ENCODE results near the gene SSPN.
"Not testable (repeated sequence)": the region's sequence is repeated elsewhere in the genome, so short reads cannot be mapped to it uniquely, and the experiment has no call there.

Gene SSPN

GRCh38 chr12:26231470-26231869 lies 36.1 kb downstream of the SSPN start:
- DNase-seq = no peak

DNA sequence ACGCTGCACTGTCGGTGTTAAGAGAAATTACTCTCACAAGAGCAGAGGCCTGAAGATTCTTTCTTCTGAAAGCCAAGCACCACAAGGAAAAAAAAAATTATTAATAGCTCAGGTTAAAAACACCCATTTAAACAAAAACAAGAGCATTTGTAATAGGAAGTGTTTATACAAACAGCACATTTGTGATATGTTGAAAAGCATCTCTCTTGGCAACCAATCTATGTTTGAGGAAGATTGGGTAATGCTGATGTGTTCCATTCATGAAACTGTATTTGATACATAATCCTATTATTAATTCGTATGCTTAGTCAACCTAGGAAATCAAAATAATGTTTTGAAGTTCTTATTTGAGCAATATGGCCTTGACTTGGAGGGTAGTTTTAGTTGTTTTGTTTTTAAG lies 36.5 kb downstream of the SSPN start:
- no peak for DNase-seq

- DNase-seq = no peak
Observed at GRCh38 chr12:26233631-26234030, 38.3 kb downstream of the SSPN start.

GRCh38 chr12:26235465-26235864 lies 40.1 kb downstream of the SSPN start:
- DNase-seq = not testable (repeated sequence)

DNA sequence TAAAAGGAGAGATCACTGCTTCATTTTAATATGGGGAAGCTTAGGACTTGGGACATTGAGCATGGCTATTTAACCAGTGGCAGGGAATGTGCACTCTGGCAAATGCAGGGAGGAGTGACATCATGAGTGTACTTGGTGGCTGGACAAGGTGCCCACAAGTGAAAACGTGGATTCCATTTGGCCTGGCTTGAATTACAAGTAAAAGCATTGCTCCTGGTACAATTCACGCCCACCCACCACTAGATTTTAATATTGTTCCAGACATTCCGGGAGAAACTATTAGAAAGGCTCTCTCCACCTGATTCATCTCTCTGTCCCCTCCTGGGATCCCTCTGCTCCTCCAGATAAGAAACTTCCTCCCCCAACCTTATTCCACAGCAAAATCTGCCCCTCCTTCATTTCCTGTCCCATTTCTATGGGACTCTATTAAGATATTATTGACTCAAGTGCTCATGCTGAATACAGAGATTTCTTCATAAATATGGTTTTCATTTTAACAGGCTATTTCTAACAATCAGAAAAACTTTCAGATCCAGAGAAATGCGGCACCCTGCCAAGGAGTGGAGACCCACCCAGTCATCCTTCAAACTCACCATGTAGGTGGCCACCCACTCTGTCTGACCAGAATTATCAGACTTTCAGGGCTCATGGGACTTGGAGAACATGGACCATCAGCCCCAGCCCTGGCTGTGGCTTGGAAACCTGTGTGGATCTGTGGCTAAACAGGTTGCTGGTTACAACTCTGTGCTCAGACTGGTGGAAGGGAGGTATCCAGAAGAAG lies 43.2 kb downstream of the SSPN start:
- no peak for DNase-seq

GRCh38 chr12:26239122-26239851 lies 43.9 kb downstream of the SSPN start:
- DNase-seq = no peak

DNA sequence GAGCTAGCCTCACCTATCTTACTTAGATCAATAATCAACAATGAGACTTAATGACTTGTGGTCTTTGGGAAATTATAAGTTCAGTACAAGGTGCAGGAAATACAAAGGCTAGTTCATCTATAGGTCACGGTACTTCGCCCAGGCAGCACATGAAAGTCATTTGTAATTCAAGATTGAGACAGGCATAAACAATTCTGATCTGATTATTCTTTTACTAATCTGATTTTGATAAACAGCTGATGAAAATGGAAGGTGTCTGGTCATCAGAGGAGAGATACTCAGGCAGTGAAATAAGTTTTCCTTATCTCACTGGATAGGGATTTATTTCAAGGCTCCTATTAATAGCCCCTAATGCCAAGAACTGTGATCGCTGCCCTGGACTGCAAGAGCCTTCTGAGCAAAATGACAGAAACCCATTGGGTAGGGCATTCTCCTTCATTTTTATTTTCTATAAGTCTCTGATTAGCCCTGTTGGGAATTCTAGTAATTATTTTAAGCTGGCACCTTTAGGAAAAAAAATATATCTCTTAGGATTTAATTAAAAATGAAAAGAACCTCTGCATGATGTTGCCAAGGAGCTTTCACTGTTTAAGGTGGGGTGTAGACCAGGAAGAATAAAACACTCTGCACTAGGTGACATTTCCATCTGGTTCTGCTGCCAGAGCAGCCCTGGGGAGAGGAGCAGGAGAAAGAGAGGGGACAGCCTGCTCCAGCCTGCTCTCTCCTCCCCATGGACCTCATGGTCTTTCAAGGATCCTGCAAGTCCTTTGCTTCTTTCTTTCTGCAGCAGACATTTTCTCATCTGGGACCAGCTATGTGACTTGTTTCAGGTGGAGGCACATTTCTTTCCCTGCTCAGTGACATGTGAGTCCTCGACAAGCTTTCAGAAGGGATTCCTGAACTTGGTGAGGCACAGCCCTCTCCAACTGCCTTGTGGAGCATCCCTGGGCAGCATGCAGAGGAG lies 44.8 kb downstream of the SSPN start:
- no peak for DNase-seq

- DNase-seq = no peak
Observed at GRCh38 chr12:26241080-26241479, 45.7 kb downstream of the SSPN start.

GRCh38 chr12:26242683-26243082 lies 47.3 kb downstream of the SSPN start:
- DNase-seq = no peak

- no peak for DNase-seq
Observed at GRCh38 chr12:26244503-26244902, 49.1 kb downstream of the SSPN start.

- DNase-seq = no peak
Observed at GRCh38 chr12:26245175-26245942, 50.0 kb downstream of the SSPN start.

- DNase-seq = no peak
Observed at GRCh38 chr12:26246483-26247164, 51.3 kb downstream of the SSPN start.

- DNase-seq = no peak
Observed at GRCh38 chr12:26247873-26248272, 52.5 kb downstream of the SSPN start.

- no peak for DNase-seq
Observed at GRCh38 chr12:26250801-26251200, 55.4 kb downstream of the SSPN start.

DNA sequence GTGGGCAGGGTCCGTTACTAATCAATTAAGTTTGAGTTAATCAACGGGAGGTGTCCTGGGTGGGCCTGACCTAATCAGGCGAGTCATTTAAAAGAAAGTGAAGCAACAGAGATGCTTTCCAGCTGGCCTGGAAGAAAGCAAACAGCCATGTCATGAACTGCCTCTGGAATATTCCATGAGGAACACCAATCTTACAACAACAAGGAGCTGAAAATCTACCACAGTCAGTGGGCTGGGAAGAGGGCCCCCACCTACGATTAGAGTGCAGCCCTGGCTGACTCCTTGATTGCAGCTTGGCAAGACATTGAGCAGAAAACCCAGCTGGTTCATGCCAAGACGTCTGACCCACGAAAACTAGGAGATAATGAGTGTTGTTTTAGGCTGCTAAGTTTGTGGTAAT lies 56.2 kb downstream of the SSPN start:
- no peak for DNase-seq

GRCh38 chr12:26252946-26253345 lies 57.6 kb downstream of the SSPN start:
- no peak for DNase-seq

DNA sequence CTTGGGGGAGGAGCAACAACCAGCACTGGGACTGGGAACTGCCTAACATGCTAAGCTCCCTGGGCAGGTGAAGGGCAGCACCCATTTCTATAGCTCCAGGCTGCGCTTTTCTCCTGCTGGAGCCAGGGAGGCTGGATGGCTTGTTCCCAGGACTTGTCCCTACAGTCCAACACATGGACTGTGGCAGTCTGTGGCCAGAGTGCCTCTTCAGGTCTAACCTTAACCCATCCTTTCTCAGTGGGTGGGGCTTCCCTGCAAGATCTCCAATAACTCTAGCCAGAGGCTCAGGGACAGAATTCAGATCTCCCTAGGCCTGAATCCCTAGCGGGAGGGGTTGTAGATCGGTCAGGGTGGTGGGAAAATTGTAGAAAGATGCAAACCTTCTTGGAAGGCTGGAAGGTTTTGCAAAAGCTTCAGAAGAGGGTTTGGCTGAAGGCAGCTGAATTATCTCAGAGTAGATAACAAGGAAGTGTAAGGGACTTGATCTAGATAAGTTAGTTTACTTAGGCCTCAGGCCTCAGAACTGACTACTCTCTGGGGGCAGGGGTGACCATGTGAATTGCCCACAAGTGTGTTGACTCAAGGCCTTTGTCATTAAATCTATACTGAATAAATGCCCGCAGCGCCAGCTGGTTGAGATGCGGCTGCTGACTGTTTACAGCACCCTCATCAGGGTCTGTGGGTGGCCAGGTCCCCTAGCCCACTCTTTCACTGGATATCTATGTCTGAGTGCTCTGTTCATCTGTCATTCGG lies 60.7 kb downstream of the SSPN start:
- no peak for DNase-seq

DNA sequence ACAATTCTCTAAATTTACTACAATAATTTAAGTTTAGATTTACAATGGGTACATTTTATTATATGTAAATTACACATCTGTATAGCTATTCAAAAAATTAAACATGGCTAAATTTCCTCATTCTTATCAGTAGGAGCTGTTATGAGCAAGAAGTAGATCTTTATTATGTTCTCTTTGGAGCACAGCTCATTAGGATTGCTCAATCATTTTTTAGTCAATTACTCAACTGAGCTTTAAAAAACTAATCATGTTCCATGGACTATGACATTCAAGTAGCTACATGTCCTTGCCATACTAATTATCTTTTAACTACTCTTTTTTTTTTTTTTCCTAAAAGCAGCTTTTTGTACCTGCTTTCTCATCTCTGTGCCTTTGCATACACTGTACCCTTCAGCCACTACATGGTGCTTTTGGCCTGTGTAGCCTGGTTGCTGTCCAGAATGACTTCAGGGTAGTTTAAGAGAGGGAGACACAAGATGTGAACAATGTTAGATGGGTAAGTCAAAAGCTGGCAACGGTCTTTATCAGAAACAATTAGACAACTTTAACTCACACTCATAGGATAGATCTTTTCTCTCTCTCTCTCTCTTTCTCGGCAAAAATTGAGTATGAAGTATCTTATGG lies 69.0 kb downstream of the SSPN start:
- no peak for DNase-seq

DNA sequence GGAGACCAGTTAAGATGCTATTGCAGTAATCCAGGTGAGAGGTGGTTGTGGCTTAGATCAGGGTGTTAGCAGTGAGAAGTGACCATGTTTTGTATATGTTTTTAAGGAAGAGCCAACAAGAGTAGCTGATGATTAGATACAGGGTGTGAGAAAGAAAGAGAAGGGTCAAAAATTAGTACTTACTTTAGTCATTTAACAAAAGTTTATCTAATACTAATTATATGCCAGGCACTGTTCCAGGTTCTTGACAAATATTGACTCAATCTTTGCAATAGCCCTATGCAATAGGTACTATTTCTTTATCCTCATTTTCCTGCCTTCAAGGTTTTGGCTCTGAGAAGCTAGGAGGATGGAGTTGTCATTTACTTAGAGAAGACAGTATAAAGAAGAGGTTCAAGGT lies 70.2 kb downstream of the SSPN start:
- DNase-seq = no peak

GRCh38 chr12:26266881-26267280 lies 71.5 kb downstream of the SSPN start:
- no peak for DNase-seq
